ENCODE data around the gene GTF2A1L.

The GTF2A1L gene

DNA sequence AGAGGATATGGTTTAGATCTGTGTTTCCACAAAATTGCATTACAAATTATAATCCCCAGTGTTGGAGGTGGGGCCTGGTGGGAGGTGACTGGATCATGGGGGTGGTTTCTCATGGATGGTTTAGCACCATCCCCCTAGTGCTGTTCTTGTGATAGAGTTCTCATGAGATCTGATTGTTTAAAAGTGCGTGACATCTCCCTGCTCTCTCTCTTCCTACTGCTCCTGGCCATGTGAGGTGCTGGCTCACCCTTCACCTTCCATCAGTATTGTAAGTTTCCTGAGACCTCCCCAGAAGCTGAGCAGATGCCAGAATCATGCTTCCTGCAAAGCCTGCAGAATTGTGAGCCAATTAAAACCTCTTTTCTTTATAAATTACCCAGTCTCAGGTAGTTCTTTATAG, 104.7 kb downstream of the GTF2A1L start:
- Mint-ChIP-seq H3K4me1 (no peaks in the 10 kb centered on the region), H3K36me3 (no peaks in the 10 kb centered on the region), H3K27me3 (peaks cover 7 to 11% of the 10 kb centered on the region in 2 donors), H3K9me3 (no peaks in the 10 kb centered on the region), H3K4me3 (no peak overlapping the region), H3K27ac (no peak overlapping the region)
- DNase-seq (no peak), ATAC-seq (replicated peaks) (no peak)

DNA sequence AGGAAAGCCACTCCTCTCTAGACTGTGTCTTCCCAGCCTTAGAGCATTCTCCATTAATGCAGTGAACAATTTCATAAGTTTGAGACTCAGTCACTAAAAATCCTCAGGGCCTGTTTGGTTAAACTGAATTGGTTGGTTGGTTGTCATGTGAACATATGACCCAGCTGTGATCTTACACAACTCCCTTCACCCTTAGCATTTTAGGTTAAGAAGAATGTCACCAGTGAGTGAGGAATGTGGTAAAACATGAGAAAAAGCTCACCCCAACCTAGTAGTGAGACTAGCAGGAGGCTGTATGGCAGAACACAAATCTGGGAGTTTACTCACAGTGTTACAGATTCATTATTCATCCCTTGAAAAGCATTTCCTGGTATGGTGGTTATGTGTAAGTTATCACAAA, 105.5 kb downstream of the GTF2A1L start:
- Mint-ChIP-seq H3K4me1 (no peaks in the 10 kb centered on the region), H3K27ac (no peak overlapping the region), H3K9me3 (no peaks in the 10 kb centered on the region), H3K27me3 (peaks cover 7 to 11% of the 10 kb centered on the region in 2 donors), H3K36me3 (no peaks in the 10 kb centered on the region), H3K4me3 (no peak overlapping the region)
- ATAC-seq (replicated peaks) = no peak
- DNase-seq = no peak

DNA sequence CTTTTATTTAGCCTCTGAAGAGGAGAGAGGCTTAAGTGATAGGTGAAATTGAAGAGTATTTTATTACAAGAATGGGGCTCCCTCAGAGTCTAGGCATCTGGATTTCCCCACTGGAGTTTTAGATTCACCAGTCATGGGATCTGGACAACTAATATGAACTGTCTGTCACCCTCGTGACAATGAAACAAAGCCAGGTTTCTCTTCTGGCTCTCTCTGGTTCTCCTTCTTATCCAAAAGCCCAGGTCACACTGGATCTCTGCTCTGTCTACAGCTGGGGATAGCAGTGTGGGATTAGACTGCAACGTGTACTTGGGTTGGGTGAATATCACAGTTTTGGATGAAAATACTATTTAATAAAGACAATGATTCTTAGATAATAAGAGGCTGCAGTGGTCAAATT, 106.6 kb downstream of the GTF2A1L start:
- ATAC-seq (replicated peaks) (no peak), DNase-seq (no peak)
- no peaks in the 10 kb centered on the region for H3K4me1 Mint-ChIP-seq
- no peaks in the 10 kb centered on the region for H3K9me3 Mint-ChIP-seq
- H3K27ac Mint-ChIP-seq = no peak overlapping the region
- H3K36me3 Mint-ChIP-seq = no peaks in the 10 kb centered on the region
- H3K27me3 Mint-ChIP-seq = peaks cover 7 to 20% of the 10 kb centered on the region in 2 donors
- H3K4me3 Mint-ChIP-seq = no peak overlapping the region

DNA sequence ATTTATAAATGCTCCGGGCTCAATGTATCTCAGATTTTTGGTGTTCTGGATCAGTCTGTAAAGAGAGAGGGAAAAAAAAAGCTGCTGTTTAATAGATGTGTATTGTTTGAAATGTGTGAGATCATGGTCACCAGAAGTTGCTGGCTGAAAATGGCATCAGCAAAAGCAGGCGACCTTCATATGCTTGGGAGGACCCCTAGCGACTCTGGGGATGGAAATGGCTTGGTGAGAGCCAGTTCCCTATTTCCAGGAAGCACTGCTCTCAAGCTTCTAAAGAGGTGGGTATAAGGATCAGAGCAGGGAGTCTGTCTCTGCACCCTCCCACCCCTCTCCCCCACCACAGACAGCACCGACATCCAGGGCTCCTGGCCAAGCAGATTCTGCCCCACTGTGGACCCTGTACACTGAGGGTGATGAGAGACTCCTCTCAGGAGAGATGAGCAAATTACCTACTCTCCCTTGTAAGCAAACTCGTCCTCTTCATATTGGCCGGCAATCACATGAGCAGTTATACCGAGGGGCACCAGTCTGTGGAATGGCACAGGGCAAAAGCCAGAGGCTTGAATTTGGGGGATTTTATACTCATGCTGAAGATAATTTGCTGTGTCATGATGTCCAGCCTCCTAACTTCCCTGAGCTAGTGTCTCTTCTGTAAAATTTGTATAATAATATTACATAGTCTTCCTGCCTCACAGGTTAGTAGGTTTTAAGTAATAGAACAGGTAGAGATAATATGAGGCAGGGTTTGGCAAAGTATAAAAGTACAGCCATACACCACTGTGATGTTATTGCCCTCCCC, 108.2 kb downstream of the GTF2A1L start:
- Mint-ChIP-seq H3K4me1 (no peaks in the 10 kb centered on the region), H3K27ac (no peak overlapping the region), H3K4me3 (no peak overlapping the region), H3K36me3 (no peaks in the 10 kb centered on the region), H3K9me3 (no peaks in the 10 kb centered on the region), H3K27me3 (peaks cover 7 to 20% of the 10 kb centered on the region in 2 donors)
- no peak for DNase-seq
- no peak for ATAC-seq (replicated peaks)

DNA sequence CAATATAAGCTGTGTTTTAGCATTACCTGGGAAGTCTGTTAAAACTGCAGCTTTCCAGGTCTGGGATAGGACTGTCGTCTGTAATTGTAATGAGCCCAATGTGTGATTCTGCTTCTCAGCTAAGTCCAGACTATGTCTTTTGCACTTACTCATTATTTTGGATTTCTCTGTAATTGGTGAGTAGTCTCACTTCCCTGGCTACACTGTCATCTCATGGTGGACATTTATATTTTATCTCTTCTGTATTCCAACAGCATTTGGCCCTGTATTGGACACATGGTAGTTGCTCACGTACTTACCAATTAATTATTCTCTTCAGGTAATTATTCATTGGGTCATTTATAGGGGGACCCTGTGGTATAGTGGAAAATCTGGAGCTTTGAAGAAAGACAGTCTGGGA, 109.9 kb downstream of the GTF2A1L start:
- H3K4me3 Mint-ChIP-seq = no peak overlapping the region
- no peak overlapping the region for H3K27ac Mint-ChIP-seq

DNA sequence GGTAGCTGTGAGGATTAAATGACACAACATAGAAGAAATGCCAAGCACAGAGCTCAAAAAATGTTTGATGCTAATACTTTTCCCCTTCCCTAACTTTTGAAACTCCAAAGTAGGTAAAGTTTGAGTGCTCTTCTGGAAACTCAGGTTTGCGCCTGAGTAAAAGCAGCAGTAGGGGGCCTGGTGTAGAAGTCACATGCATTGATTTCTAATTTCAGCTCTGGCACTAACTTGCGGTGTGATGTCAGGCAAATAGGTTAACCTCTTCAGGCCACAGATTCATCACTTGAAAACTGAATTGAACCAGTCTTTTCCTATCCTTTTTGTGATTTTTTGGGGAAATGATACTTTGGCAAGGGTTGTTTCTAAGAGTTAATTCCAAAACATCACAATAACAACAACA, 110.6 kb downstream of the GTF2A1L start:
- Mint-ChIP-seq H3K36me3 (no peaks in the 10 kb centered on the region), H3K27me3 (peaks cover 6 to 14% of the 10 kb centered on the region in 2 donors), H3K4me1 (no peaks in the 10 kb centered on the region)

More for the DNA sequence above, 109.9 kb downstream of the GTF2A1L start:
- no peaks in the 10 kb centered on the region for H3K4me1 Mint-ChIP-seq
- ATAC-seq (replicated peaks) (no peak), DNase-seq (no peak)
- H3K27me3 Mint-ChIP-seq = peaks cover 7 to 17% of the 10 kb centered on the region in 2 donors
- no peaks in the 10 kb centered on the region for H3K9me3 Mint-ChIP-seq
- no peaks in the 10 kb centered on the region for H3K36me3 Mint-ChIP-seq

DNA sequence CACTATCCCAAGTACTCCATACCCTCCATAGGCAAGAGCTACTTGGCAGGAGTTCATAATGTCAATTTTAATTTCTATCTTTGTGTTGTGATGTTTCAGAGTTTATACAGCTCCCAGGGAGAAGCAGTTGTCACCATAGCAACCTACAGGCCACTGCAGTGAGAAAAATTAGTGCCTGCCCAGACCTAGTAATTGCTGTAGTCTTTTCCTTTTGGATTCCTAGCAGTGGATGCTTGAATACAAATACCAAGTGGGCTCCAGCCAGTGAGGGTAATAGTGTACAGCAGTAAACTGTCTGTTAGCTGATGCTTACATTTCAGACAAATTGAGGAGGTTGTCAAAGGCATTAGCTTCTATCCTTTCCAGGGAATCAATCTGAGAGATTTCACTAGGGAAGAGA, 111.2 kb downstream of the GTF2A1L start:
- no peaks in the 10 kb centered on the region for H3K4me1 Mint-ChIP-seq
- H3K9me3 Mint-ChIP-seq = no peaks in the 10 kb centered on the region
- H3K36me3 Mint-ChIP-seq = no peaks in the 10 kb centered on the region
- DNase-seq (no peak), ATAC-seq (replicated peaks) (no peak)
- H3K27me3 Mint-ChIP-seq = peaks cover 7 to 15% of the 10 kb centered on the region in 2 donors
- no peak overlapping the region for H3K27ac Mint-ChIP-seq
- no peak overlapping the region for H3K4me3 Mint-ChIP-seq

More for the DNA sequence above, 110.6 kb downstream of the GTF2A1L start:
- ATAC-seq (replicated peaks) (no peak), DNase-seq (no peak)
- no peak overlapping the region for H3K27ac Mint-ChIP-seq
- no peak overlapping the region for H3K4me3 Mint-ChIP-seq
- no peaks in the 10 kb centered on the region for H3K9me3 Mint-ChIP-seq

Data from stimulated activated naive B cell treated with anti-CD40 and anti-IgM and Interleukin-4, amounts not matched to agents 10 μg/mL and 1 μg/mL and 100 μg/mL, for 72 hours (primary cell).